ENCODE results near the gene MTARC1.

The MTARC1 gene

DNA sequence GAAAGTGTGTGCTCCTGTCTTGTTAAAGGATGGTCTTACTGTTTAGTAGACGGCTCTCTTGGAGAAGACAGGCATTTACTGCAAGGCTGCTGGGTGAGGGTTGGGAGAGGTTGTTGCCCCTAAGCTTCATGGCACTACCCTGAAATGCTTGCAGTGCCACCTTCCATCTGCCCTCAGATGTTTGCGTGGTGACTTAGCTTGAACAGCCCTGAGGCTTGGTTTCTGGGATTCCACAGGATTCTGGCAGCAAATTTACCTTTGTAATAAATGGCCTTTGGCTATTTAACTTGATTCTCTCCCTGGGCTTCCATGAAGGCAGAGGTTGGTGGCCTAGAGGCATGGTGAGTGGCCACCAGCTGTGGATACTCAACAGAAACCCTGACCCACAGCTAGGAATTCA is 11.6 kb downstream of the MTARC1 start:
- H3K27me3 ChIP-seq (ENCODE audit: control insufficient read depth in 2 of 2, insufficient read depth in 2 of 2, low read length in 2 of 2): no peaks in the 10 kb centered on the region
- peaks cover 2 to 8% of the 10 kb centered on the region in 2 donors for H3K4me1 ChIP-seq (ENCODE audit: control insufficient read depth in 2 of 2, insufficient read depth in 2 of 2, low read length in 2 of 2)
- no peaks in the 10 kb centered on the region for H3K9me3 ChIP-seq (ENCODE audit: control insufficient read depth in 2 of 2, low read length in 2 of 2)
- peaks cover 0 to 16% of the 10 kb centered on the region in 2 donors for H3K36me3 ChIP-seq (ENCODE audit: control insufficient read depth in 2 of 2, insufficient read depth in 2 of 2, low read length in 2 of 2)
- H3K27ac ChIP-seq (ENCODE audit: low read depth in 2 of 2, low read length in 2 of 2): no peak overlapping the region
- no peak overlapping the region for H3K9ac ChIP-seq (ENCODE audit: low read depth in 1 of 2, low read length in 2 of 2)
- H3K4me3 ChIP-seq (ENCODE audit: low read length in 2 of 2): no peak overlapping the region

DNA sequence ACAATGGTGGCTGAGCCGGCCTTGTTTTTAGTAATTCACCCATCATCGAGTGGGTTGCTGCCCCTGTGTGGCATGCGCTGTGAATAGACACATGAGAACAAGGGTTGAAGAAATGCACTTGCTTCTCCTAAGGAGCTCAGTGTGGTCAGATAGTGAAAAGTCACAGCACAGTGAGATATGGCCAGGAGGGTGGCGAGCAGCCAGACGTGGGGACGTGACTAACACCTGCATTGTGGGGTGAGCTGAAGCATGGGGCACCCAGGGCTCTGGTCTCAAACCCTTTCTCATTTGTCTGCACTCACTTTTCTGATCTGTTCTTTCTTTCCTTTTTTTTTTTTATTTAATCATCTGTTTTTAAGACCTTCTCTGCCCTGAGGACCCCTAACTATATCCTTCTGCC is 13.5 kb downstream of the MTARC1 start:
- H3K4me1 ChIP-seq (ENCODE audit: control insufficient read depth in 2 of 2, insufficient read depth in 2 of 2, low read length in 2 of 2): peaks cover 4 to 8% of the 10 kb centered on the region in 2 donors
- no peak overlapping the region for H3K9ac ChIP-seq (ENCODE audit: low read depth in 1 of 2, low read length in 2 of 2)
- no peak overlapping the region for H3K4me3 ChIP-seq (ENCODE audit: low read length in 2 of 2)
- H3K36me3 ChIP-seq (ENCODE audit: control insufficient read depth in 2 of 2, insufficient read depth in 2 of 2, low read length in 2 of 2): peaks cover 0 to 16% of the 10 kb centered on the region in 2 donors
- H3K27me3 ChIP-seq (ENCODE audit: control insufficient read depth in 2 of 2, insufficient read depth in 2 of 2, low read length in 2 of 2): no peaks in the 10 kb centered on the region
- H3K9me3 ChIP-seq (ENCODE audit: control insufficient read depth in 2 of 2, low read length in 2 of 2): no peaks in the 10 kb centered on the region
- H3K27ac ChIP-seq (ENCODE audit: low read depth in 2 of 2, low read length in 2 of 2): no peak overlapping the region

DNA sequence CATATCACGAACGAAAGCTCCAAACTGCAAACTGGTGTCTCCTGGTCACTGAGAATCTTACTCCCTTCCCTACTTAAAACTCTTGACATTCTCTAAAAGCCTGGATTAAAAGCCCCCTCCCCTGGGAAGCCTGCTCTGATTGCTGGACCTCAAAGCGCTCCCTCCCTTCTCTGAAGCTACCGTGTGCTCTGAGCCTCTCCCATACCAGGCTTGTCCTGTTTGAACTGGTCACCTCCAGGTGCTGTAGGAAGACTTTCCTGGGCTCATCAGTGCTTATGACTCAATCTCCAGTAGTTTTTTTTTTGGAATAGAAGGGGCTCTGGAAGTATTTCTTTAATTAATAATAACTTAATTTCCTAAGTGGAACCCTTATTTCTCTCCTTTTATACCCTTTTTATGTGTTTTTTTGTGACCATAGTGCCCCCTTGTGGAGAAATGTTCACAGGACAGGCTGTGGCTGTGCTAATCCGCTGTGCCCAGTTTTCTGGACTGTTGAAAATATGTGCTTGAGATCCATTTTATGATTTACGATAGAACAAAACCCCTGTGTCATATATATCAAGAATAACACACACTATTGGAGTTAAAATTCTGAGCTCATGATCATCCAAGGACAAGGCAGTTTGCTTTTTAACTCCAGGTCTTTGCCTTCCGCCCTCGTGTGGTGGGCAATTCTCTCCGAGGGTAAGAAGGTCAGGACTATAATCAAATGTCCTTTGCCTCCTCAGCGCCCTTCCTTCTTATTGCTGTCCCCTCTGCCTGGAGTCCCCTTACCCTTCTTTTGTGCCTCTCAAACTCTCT is 16.9 kb downstream of the MTARC1 start:
- H3K27ac ChIP-seq (ENCODE audit: low read depth in 2 of 2, low read length in 2 of 2): peak overlapping the region; percentile 19 to 28
- H3K27me3 ChIP-seq (ENCODE audit: control insufficient read depth in 2 of 2, insufficient read depth in 2 of 2, low read length in 2 of 2): no peaks in the 10 kb centered on the region
- peaks cover under 1 to 4% of the 10 kb centered on the region in 2 donors for H3K4me1 ChIP-seq (ENCODE audit: control insufficient read depth in 2 of 2, insufficient read depth in 2 of 2, low read length in 2 of 2)
- peaks cover 0 to 14% of the 10 kb centered on the region in 2 donors for H3K36me3 ChIP-seq (ENCODE audit: control insufficient read depth in 2 of 2, insufficient read depth in 2 of 2, low read length in 2 of 2)
- H3K9ac ChIP-seq (ENCODE audit: low read depth in 1 of 2, low read length in 2 of 2): no peak overlapping the region
- H3K9me3 ChIP-seq (ENCODE audit: control insufficient read depth in 2 of 2, low read length in 2 of 2): no peaks in the 10 kb centered on the region
- no peak overlapping the region for H3K4me3 ChIP-seq (ENCODE audit: low read length in 2 of 2)

DNA sequence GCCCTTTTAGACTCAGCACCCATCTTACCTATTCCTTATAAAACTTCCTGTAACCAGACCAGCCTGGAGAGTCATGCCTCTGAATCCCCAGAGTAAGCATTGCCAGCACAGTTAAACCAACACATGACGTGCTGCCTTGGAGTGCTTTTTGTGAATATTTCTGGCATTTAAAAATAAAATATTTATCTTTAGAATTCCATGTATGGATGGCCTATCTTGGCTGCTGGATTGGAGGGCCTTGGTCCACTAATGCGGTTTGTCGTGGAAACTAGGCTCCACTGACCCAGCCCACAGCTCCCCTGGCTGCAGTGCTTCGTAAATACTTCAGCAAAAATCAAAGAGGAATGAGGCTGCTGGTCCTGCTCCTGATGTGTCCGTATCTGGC is 17.5 kb downstream of the MTARC1 start:
- no peak overlapping the region for H3K4me3 ChIP-seq (ENCODE audit: low read length in 2 of 2)
- no peaks in the 10 kb centered on the region for H3K27me3 ChIP-seq (ENCODE audit: control insufficient read depth in 2 of 2, insufficient read depth in 2 of 2, low read length in 2 of 2)
- H3K27ac ChIP-seq (ENCODE audit: low read depth in 2 of 2, low read length in 2 of 2): peak overlapping the region in 1 of 2 donors; percentile 28
- H3K9me3 ChIP-seq (ENCODE audit: control insufficient read depth in 2 of 2, low read length in 2 of 2): no peaks in the 10 kb centered on the region
- H3K36me3 ChIP-seq (ENCODE audit: control insufficient read depth in 2 of 2, insufficient read depth in 2 of 2, low read length in 2 of 2): peaks cover 0 to 10% of the 10 kb centered on the region in 2 donors
- H3K9ac ChIP-seq (ENCODE audit: low read depth in 1 of 2, low read length in 2 of 2): no peak overlapping the region
- peaks cover 0 to 4% of the 10 kb centered on the region in 2 donors for H3K4me1 ChIP-seq (ENCODE audit: control insufficient read depth in 2 of 2, insufficient read depth in 2 of 2, low read length in 2 of 2)

DNA sequence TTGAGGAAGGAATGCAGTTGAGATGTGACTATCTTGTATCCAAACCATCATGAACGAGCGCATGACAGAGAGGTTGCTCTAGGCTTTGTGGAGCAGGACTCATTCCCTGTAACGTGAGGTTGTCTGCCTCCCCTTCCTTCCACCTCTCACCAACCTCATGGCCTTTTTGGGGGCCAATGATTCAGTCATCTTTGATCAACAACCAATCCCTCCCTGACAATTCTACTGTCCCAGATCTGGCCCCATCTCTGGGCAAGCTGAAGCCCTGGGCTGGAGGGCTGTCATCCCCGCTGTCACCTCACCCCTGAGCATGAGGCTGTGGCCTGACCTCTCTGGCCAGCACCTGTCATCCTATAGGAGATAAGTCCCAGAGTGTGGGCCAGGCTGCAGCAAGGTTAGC is 19.7 kb downstream of the MTARC1 start:
- peaks cover 0 to 3% of the 10 kb centered on the region in 2 donors for H3K36me3 ChIP-seq (ENCODE audit: control insufficient read depth in 2 of 2, insufficient read depth in 2 of 2, low read length in 2 of 2)
- H3K9ac ChIP-seq (ENCODE audit: low read depth in 1 of 2, low read length in 2 of 2): no peak overlapping the region
- peaks cover 5 to 8% of the 10 kb centered on the region in 2 donors for H3K4me1 ChIP-seq (ENCODE audit: control insufficient read depth in 2 of 2, insufficient read depth in 2 of 2, low read length in 2 of 2)
- no peaks in the 10 kb centered on the region for H3K27me3 ChIP-seq (ENCODE audit: control insufficient read depth in 2 of 2, insufficient read depth in 2 of 2, low read length in 2 of 2)
- H3K9me3 ChIP-seq (ENCODE audit: control insufficient read depth in 2 of 2, low read length in 2 of 2): no peaks in the 10 kb centered on the region
- no peak overlapping the region for H3K4me3 ChIP-seq (ENCODE audit: low read length in 2 of 2)
- no peak overlapping the region for H3K27ac ChIP-seq (ENCODE audit: low read depth in 2 of 2, low read length in 2 of 2)

DNA sequence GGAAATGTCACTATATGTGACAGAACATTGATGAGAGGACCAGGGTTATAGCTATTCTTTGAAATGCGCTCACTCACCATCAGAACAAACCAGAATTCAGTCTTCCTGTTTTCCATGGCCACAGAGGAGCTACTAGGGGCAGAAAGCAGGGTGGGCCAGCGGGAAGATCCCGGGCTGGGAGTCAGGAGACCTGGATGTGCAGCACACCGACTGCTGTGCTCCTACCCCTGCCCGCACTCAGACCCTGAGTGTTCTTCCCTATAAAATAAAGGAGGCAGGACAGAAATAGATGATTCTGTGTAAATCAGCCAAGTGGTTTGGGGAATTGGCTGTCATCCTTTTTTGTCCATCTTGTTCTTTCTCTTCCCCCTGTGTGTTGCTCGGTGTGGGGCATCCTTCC is 21.0 kb downstream of the MTARC1 start:
- Histone ChIP-seq H3K4me1 (ENCODE audit: control insufficient read depth in 2 of 2, insufficient read depth in 2 of 2, low read length in 2 of 2) (peaks cover 5 to 8% of the 10 kb centered on the region in 2 donors), H3K27me3 (ENCODE audit: control insufficient read depth in 2 of 2, insufficient read depth in 2 of 2, low read length in 2 of 2) (no peaks in the 10 kb centered on the region), H3K27ac (ENCODE audit: low read depth in 2 of 2, low read length in 2 of 2) (no peak overlapping the region), H3K9ac (ENCODE audit: low read depth in 1 of 2, low read length in 2 of 2) (no peak overlapping the region), H3K4me3 (ENCODE audit: low read length in 2 of 2) (no peak overlapping the region), H3K9me3 (ENCODE audit: control insufficient read depth in 2 of 2, low read length in 2 of 2) (no peaks in the 10 kb centered on the region), H3K36me3 (ENCODE audit: control insufficient read depth in 2 of 2, insufficient read depth in 2 of 2, low read length in 2 of 2) (peaks cover 0 to 3% of the 10 kb centered on the region in 2 donors)

DNA sequence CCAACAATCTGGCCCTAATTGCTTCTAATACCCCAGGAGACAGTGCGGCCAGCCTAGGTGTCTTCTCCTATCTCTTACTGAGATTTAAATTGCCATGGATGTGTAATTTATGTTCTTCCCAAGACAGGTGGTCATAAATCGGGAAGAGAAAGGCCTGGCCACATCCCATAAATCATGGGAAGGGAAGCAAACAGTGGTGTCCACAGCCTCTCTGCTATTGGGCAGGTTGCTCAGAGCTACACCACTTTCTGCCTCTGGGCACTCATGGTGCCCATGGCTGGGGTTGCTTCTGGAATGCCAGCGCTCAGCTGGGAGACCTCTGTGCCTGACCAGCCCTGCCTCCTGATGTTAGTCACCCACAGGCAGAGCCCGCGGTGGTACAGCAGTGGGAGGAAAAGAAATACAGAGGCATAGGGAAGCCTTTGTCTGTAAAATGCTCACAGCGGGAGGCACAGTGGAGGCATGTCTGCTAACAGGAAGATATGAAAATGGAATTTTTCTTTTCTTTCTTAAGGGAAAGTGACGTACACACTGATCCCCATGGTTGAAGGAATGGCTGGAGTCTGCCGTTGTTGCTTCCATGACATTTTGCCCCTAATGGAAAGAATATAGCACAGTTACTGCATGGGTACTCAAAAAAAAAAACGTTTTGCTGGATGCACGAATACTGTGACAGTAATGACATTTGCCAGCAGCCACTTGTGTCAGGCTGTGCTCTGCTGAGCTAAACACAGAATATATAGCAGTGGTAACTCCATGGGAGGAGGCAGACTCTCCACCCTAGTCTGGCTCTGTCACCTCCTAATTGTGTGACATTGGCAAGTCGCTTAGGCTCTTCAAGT is 21.9 kb downstream of the MTARC1 start:
- no peaks in the 10 kb centered on the region for H3K9me3 ChIP-seq (ENCODE audit: control insufficient read depth in 2 of 2, low read length in 2 of 2)
- H3K27ac ChIP-seq (ENCODE audit: low read depth in 2 of 2, low read length in 2 of 2): no peak overlapping the region
- no peak overlapping the region for H3K9ac ChIP-seq (ENCODE audit: low read depth in 1 of 2, low read length in 2 of 2)
- no peak overlapping the region for H3K4me3 ChIP-seq (ENCODE audit: low read length in 2 of 2)
- H3K27me3 ChIP-seq (ENCODE audit: control insufficient read depth in 2 of 2, insufficient read depth in 2 of 2, low read length in 2 of 2): no peaks in the 10 kb centered on the region
- peaks cover 4 to 5% of the 10 kb centered on the region in 2 donors for H3K4me1 ChIP-seq (ENCODE audit: control insufficient read depth in 2 of 2, insufficient read depth in 2 of 2, low read length in 2 of 2)
- H3K36me3 ChIP-seq (ENCODE audit: control insufficient read depth in 2 of 2, insufficient read depth in 2 of 2, low read length in 2 of 2): peaks cover 0 to 3% of the 10 kb centered on the region in 2 donors

DNA sequence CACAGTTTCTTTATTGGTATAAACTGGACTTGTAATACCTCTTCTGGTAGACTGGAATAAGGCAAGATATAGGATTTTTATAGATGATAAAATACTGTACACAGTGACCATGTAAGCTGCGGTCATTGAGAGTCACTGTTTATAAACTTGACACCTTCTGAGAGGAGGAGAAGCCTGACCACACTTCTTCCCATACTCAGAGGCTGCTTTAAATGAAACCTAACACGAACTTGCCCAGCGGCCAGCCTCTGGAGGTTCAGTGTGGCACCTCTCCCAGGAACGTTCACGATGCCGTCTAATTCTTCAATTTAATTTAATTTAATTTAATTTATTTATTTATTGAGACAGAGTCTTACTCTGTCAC is 22.5 kb downstream of the MTARC1 start:
- Histone ChIP-seq H3K27me3 (ENCODE audit: control insufficient read depth in 2 of 2, insufficient read depth in 2 of 2, low read length in 2 of 2) (no peaks in the 10 kb centered on the region), H3K9me3 (ENCODE audit: control insufficient read depth in 2 of 2, low read length in 2 of 2) (no peaks in the 10 kb centered on the region), H3K27ac (ENCODE audit: low read depth in 2 of 2, low read length in 2 of 2) (no peak overlapping the region), H3K9ac (ENCODE audit: low read depth in 1 of 2, low read length in 2 of 2) (no peak overlapping the region), H3K4me1 (ENCODE audit: control insufficient read depth in 2 of 2, insufficient read depth in 2 of 2, low read length in 2 of 2) (peaks cover 4 to 5% of the 10 kb centered on the region in 2 donors), H3K36me3 (ENCODE audit: control insufficient read depth in 2 of 2, insufficient read depth in 2 of 2, low read length in 2 of 2) (peaks cover 0 to 3% of the 10 kb centered on the region in 2 donors), H3K4me3 (ENCODE audit: low read length in 2 of 2) (no peak overlapping the region)

DNA sequence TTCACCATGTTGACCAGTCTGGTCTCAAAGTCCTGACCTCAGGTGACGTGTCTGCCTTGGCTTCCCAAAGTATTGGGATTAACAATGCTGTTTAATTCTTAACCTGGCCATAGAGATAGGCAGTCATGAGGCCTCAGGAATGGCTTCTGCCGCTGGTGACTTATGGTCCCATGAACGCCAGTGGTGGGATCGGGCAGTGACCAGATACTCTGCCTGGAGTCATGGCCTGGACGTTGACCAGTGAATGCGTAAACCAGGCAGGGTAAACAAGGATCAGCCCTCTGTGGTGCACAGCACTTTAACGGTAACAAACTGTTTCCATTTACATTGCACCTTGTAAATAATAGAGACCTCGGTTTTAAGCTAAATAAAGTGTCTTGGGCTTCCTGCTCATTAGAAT is 23.0 kb downstream of the MTARC1 start:
- no peak overlapping the region for H3K9ac ChIP-seq (ENCODE audit: low read depth in 1 of 2, low read length in 2 of 2)
- no peak overlapping the region for H3K27ac ChIP-seq (ENCODE audit: low read depth in 2 of 2, low read length in 2 of 2)
- H3K36me3 ChIP-seq (ENCODE audit: control insufficient read depth in 2 of 2, insufficient read depth in 2 of 2, low read length in 2 of 2): peaks cover 0 to 3% of the 10 kb centered on the region in 2 donors
- H3K27me3 ChIP-seq (ENCODE audit: control insufficient read depth in 2 of 2, insufficient read depth in 2 of 2, low read length in 2 of 2): no peaks in the 10 kb centered on the region
- no peak overlapping the region for H3K4me3 ChIP-seq (ENCODE audit: low read length in 2 of 2)
- no peaks in the 10 kb centered on the region for H3K9me3 ChIP-seq (ENCODE audit: control insufficient read depth in 2 of 2, low read length in 2 of 2)
- H3K4me1 ChIP-seq (ENCODE audit: control insufficient read depth in 2 of 2, insufficient read depth in 2 of 2, low read length in 2 of 2): peaks cover 4 to 5% of the 10 kb centered on the region in 2 donors

DNA sequence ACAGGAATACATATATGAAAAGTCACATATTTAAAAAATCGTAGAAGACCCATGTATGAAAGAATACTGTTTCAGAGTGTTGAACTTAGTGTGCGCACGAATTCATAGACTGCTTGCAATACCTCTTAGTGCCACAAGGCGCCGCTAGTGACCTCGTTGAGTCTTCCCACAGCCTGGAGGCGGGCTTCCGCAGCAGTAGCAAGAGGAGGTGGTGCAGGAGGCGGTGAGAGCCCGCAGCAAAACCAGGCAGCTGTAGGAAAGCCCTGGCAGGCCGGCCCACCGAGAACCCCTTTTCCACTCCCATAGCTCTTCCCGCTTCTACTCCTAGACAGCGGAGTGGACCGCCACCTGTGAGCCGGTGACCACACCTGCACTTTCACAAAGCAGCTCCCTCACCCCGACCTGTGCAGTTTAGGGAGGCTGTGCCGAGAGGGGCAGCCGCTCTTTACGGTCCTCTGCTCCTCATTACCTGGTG is 23.5 kb downstream of the MTARC1 start:
- Histone ChIP-seq H3K27me3 (ENCODE audit: control insufficient read depth in 2 of 2, insufficient read depth in 2 of 2, low read length in 2 of 2) (no peaks in the 10 kb centered on the region), H3K9ac (ENCODE audit: low read depth in 1 of 2, low read length in 2 of 2) (no peak overlapping the region), H3K27ac (ENCODE audit: low read depth in 2 of 2, low read length in 2 of 2) (no peak overlapping the region), H3K4me3 (ENCODE audit: low read length in 2 of 2) (peak overlapping the region; percentile 4 to 33), H3K4me1 (ENCODE audit: control insufficient read depth in 2 of 2, insufficient read depth in 2 of 2, low read length in 2 of 2) (peaks cover 4 to 5% of the 10 kb centered on the region in 2 donors), H3K9me3 (ENCODE audit: control insufficient read depth in 2 of 2, low read length in 2 of 2) (no peaks in the 10 kb centered on the region), H3K36me3 (ENCODE audit: control insufficient read depth in 2 of 2, insufficient read depth in 2 of 2, low read length in 2 of 2) (peaks cover 0 to 3% of the 10 kb centered on the region in 2 donors)
